GM19463 (cell line): ENCODE results near the gene BLNK.
"Not testable (repeated sequence)": the region's sequence is repeated elsewhere in the genome, so short reads cannot be mapped to it uniquely, and the experiment has no call there.

Experiments
- ATAC-seq: cut with Tn5 transposase; IDR thresholded peaks from one replicate; pipeline ENCODE4 v1.9.1; 2021; ENCODE audit warnings: mild to moderate bottlenecking, moderate library complexity; ENCODE audit not compliant: unreplicated experiment

The BLNK gene

DNA sequence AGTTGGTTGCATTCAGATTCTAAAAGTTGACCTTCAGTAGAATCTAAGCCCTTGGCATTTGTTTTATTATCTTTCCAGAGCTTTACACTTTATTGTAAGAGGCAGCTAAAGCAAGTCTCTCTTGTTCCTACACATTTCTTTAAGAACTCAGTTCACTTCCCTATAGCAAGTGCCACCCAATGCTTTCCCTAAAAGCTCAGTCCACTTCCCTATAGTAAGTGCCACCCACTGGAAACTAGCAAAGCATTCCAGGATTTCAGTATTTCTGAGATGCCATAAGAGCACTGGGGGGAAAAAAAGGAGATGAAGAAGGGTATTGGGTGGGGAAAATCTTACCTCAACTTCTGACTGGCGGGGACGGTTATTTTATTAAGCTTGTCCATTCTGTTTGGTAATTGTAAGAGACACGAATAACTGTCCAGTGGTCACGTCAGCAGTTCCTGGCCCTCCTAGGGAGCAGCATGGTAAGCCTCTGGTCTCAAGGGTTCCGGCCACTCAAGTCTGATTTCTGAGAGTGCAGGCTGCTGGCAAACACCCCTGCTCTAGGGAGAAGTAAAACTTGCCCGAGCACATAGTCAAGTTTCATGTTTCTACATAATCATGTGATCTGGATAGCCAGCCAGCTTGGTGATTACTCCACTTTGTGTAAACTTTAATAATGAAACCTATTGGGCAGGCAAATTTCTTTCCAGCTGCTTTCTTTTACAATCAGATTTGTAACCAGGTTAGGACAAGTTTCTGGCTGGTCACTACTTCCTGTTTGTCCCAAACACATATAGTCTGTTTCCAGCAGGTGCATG lies at the start of gene BLNK:
Gene BLNK, minus strand, starts transcription at position 554 of the 800 bp plus-strand sequence. Its CDS starts 171 bp downstream, at position 383.
- ATAC-seq, result peak; percentile 72

DNA sequence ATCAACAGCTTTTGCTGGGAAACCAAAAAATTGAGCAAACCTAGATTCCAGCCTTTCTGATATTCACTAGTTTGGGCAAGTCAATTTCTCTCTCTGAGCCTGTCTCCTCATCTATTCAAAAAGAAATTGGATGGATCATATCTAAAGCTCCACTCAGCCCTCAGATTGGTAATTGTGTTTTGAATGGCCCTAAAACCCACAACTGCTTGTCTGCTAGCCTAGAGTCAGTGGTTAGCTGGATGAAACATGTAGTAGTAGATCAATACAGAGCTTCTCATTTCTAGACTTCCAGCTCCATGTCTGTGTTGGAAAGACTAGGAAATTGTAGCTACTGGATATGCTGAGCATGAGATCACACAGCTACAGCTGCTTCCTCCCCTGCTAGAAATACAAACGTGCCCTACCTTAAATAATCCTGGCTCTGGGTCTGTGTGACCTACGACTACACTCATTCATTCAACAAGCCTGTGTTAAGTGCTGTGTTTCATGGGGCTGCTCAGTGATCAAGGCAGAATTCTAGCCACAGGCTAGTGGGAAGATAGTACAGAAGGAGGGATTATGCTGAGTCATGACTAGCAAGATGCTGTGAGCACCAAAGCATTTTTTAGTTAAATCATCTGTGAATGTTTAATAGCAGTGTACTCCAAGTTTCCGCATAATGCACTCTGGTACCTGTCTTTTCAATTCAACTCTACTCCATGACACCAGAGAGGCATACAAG lies 48.5 kb upstream of the BLNK start:
- ATAC-seq, result no peak

DNA sequence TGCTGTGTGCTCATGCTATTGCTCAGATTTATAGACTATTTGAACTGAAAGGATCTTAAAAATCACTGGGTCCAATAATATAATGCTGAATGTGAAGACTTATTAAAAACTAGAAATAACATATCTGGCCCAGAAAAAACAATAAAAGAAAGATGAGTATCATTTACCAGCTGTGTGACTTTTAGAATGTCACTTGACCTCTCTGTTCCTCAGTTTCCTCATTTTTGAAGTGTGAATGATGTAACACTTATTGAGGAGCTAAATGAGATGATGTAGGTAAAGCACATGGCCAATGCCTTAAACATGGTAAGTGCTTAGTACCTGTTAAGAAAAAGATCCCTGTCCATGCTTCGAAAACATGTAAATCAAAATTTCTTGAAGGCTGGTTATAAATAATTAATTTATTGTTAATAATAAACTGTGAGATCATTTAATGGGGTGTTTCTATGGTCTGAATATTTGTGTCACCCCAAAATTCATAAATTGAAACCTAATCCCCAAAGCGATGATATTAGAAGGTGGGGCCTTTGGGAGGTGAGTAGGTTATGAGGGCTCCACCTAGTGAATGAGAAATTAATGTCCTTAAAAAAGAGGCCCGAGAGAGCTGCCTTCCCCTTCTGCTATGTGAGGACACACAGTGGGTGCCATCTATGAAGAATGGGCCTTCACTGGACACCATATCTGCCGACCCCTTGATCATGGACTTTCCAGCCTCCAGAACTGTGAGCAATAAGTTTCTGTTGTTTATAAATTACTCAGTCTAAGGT lies 45.9 kb upstream of the BLNK start:
- no peak for ATAC-seq

DNA sequence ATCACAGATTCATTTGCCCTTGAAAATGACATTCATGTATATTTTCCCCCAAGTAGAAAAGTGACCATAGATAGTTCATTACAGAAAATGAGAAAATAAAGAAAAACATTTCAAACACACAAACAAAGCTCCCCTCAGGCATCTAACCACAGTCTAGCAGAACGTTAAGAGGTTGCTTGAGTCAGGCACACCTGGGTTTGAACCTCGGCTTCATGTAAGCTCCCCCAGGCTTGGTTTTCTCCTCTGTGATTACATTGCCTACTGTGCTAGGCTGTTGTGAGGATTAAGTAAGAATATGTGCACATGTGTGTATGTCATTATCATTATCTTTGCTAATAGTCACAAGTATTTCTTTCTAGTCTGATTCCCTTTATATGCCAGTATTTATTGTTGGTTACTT lies 42.0 kb upstream of the BLNK start:
- no peak for ATAC-seq

DNA sequence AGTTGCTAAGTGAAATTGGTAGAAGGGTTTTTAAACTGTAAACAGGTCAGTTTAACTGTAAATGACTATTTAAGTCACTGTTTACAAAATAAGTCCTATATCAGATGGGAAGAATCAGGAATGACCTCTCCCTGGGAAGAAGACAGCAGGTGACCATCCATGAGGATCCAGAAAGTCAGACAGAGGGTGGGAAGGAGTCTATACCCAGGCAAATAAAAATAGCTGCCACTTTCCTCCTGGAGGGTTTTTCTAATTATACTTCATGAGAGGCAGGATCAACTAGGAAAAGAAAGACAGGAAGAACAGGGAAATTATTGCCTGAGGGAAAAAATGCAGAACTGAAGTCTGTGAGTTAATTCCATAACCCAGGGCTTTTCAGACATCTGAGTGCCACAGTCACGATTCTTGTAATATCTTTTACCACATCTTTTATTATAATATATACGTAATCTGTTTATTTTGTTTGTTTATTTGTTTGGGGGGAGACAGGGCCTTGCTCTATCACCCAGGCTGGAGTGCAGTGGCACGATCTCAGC lies 39.9 kb upstream of the BLNK start:
- no peak for ATAC-seq

DNA sequence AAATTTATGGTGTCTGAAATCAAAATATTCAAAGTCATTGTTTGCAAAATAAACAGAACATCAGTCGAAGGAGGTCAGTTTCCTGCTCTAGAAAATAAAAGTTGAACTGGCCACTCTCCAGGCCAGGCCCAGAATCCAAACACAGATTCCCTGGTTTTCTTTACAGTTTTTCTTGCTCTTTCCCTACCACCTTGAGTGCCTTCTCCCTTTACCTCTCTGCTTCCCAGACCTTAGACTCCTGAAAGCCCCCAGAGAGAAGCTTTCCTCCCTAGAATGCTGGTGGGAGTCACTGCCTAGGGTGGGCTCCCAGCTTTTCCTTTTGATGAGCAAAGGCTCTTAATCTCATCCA lies 38.9 kb upstream of the BLNK start:
- ATAC-seq, result no peak

DNA sequence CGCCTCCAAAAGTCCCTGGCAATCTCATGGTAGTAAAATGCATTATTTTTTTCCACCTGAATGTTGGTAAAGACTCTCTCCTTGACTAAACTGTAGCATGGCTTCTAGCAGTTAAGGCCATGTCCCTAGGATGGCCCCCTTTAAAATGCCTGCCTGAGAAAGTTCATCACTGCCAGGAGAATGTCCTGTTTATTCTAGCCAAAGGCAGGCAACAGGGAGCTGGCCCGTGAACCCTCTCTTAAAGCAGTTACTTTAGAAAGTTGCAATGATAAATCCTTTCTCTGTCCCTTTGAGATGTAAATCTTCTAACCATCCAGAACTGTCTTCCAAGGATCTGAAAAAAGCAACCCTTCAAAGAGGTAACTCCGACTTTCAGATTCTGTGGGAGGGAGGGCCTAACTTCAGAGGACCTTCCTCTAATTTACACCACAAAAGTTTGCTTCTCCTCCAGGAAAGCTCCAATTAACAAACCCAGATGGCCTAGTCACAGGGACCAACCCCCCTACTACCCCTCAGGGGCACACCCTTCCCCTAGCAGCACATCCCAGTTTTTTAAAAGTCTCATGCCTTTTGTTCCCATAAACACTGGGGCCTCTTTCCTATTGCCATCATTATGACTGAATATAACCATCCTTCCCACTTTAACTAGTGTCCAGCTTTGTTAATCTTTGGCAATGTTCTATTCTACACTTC lies 38.4 kb upstream of the BLNK start:
- no peak for ATAC-seq

DNA sequence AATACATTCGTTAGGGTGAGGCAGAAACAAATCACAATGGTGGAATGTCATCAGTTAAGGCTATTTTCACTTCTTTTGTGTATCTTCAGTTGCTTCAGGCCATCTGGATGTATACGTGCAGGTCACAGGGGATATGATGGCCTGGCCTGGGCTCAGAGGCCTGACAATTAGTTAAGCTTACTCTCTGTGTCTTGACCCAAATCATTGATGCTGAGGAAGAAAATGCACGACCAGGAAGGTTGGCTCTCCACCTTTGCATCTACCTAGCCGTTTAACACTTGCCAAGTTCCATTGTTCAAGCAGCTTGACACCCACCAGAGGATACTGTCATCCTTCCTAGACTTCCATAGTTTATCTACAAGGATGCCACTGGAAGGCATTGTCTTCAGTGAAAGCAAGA lies 37.5 kb upstream of the BLNK start:
- ATAC-seq, result not testable (repeated sequence)

DNA sequence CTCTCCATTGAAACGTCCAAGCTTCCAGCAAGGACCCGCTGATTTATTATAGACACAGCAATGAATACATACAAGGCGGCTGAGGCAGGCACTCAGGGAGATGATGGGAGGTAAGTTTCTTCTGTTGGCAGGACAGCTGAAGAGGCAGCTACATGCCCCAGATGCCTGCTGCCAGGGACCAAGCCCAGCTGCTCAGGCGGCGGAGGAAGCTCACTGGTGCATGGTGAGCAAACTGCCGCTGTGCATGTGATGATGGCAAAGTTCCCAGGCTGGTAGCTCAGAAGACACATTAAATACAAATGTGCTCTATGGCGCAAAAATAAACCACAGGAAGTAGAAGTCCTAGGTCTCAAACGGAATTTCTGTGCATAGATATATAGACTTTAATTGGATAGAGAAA lies 35.1 kb upstream of the BLNK start:
- ATAC-seq, result peak; percentile 61

DNA sequence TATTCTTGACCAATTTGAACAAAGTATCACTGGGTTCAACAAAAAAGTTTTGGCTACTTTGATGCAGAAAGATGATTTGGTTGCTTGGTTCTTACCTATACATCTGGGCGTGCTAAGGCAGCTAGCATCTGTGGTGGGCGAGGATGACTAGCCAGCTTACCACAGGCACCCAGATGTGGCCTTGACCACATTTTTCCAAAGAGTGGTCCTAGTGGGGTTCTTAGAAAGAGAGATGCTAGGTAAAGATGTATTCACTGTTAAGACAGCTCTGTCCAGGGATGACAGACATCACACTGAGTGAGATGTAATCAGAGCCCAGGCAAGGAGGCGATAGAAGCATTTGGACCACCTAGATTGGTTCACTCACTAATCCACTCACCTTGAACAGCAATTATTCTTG lies 33.6 kb upstream of the BLNK start:
- no peak for ATAC-seq

DNA sequence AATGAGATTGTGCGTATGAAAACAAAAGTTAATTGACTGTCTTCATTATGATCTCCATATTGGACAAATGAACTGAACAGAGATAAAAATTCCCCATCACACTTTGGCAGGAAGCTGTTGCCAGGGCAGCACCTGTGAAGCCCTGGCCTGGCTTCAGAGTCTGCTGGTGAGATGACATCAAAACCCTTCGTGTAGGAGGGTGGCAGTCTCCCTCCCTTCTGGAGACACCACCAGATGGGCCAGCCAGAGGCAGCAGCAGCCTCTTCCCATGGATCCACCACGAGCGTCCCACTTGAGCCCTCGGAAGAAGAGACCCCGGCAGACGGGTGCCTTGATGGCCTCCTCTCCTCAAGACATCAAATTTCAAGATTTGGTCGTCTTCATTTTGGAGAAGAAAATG lies 32.9 kb upstream of the BLNK start, which contains the start of gene DNTT:
Gene DNTT, plus strand, starts transcription at position 205 of the 400 bp plus-strand sequence. Its CDS starts 64 bp downstream, at position 269.
- no peak for ATAC-seq

DNA sequence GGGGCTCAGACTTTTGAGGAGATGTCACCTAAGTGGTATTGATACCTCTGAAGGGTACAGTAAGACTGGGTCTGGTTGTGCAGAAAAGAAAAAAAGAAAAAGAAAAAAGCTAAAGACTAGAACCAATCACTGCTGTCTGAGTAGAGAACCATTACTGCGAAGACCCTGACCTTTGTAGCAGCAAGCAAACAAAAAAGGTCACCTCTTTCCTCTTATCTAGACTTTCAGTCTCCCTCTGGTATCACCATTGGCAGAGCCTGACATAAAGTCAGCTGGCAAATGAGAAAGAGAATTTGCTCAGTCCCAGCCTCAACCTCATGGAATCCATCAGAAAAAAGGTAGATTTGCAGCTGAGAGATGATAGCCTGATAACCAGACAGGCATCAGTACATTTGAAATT lies 30.2 kb upstream of the BLNK start:
- ATAC-seq, result no peak

DNA sequence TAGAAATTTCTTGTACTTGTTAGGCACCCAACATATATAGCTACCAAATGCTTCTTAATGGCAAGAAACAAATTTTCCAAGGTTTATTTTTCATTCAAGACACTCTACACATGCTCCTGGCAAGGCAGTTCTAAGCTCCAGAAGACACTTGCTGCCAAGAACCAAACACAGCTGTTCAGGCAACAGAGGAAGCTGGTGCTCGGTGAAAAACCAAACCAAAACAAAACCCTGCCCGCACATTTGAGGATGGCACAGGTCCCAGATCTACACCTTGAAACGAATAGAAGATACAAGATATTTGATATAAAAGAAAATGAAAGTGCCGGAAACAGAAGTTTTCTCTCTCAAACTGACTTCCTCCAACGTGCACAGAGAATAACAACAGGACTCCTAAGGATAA lies 28.0 kb upstream of the BLNK start:
- no peak for ATAC-seq

DNA sequence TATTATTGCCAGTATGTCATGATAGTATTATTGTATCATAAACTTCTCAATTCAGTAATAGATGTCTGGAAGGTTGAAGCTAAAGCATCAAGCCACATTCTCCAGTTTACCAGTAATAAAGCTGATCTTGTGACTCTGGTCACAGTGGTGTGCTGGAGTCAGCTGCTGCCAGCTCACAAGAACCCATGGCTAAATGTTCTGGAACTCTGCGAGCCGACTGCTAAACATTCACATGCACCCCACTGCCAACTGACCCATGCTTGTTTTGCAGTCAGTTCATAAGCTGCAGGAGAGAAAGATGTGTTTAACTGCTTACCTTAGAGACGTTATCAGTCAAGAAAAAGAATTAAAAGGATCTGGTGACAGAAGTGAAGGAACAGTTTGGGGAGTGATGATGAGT lies 27.0 kb upstream of the BLNK start:
- ATAC-seq, result no peak

DNA sequence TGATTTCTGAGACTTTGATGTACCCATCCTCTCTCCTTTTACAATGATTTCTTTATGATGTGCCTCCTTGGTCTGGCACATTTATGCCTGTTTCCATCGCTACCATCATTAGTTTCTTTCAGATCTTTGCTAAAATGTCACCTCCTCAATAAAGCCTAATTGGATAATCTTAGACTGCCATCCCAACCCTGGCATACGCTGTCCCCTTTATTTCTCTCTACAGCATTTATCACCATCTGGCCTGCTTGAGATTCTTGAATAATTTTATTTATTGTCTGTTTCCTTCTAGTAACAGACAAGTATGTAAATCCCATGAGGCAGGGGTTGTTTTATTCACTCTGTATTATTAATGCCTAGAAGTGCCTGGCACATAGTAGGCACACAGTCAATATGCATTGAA lies 26.1 kb upstream of the BLNK start:
- no peak for ATAC-seq

DNA sequence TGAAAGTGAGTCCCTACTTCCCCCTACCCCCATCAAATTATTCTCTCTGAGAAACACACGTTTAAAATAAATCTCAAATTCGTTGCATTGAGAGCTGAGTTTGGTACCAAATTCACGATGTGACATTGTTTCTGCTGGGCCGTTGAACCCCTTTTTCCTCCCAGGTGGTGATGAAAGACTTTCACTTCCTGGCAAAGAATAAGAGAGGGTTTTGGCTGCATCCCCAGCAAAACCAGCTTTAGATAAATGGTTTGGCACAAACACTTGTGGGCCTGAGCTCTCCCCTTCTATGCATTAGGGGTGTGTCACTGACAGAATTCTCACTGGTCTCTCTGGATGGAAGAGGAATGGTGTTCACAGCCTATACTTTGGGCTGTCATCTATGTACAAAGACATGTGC lies 24.1 kb upstream of the BLNK start:
- no peak for ATAC-seq

DNA sequence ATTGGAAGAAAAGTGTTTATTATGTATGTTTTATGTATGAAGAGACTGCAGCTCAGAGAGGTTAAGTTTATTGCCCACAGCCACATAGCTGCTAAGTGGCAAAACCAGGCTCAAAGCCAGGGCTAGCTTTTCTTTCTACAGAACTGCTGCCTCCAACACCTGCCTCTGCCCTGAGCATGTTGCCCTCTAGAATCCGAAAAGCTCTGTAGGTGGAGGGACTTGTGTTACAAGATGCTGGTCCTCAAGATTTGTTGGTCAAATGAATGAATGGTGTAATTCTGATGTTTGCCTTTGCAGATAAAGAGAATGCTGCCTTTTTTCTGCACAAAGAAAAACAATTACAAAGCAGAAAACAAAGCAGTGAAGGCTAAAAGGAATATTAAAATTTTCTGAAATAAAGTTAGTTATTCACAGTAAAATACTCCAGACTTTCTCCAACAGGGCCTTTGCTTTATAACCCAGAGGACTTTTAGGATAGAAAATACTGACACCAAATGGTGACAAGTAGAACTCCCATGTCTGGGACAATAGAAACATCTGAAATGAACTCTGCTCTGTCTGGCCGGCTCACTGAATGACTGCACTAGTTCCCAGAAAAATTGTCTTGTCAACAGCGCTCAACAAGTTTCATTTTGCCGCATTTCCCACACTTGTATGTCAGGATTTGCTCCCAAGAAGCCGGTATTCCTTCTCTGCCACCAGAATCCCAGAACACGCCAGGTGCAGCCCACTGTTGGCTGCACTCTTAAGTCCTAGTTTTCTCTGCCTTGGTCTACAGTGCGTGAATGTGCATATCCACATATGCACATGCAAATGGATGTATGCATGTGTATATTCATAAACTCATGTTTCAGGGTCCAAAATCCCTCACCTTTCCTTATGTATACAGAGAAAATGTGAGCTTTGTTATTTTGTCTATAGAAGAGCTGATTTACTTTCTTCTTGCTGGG lies 21.9 kb upstream of the BLNK start:
- peak; percentile 66 for ATAC-seq

DNA sequence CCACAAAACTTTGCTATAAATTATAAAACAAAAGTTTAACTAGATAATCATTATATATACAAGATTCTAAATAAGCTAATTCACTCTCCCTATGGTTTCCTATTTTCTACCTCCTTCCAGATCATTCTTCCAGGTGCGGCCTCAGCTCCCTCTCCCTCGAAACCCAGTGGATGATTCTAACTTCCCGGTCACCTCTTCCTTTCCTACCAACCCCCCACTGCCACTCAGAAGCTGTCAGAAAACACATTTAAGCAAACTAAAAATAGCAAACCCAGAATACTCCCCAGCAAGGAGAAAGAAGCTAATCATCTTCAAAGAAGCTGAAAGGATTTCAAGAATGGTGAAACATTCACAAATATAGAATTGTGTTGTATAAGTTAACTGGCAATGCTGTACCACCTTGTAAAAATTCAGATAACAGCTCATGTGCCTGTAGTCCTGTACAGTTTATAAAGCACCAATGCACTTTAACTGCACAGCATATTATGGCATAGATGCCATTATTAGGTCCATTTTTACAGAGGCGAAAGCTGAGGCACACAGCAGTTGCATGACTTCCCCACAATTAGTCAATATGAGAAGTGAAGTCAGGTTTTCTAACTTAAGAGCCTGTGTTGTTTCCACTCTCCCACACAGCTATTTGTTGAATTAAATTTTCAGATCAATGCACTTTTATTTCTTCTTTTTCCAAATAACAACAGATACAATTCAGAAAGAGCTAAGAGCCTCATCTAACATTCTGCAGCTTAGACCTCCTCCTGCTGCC lies 19.2 kb upstream of the BLNK start:
- ATAC-seq, result no peak
